Epithelial cell of proximal tubule (primary cell): ENCODE results near the gene KCNMA1. TPM values are rescaled to one million over a fixed set of nuclear protein-coding genes. Genes with fewer than 3 reads are reported as not detected.

Source experiments
- DNase-seq: peaks from one replicate; pipeline ENCODE4 v3.0.0-alpha.2; 2011; ENCODE audit warnings: low read depth
- H3K4me3 ChIP-seq: 2 replicates; pipeline ENCODE4 v1.5.1; 2011; ENCODE audit warnings: low read depth, mild to moderate bottlenecking, low read length
- total RNA-seq: library from RNA; depleted of rRNA; stranded (reverse); fragments of >200 nt; gene quantifications from 2 replicates; pipeline ENCODE4 v1.2.3, GENCODE V29; 2015
- TF ChIP-seq, protein P1 (sequence below): conservative IDR thresholded peaks from 2 replicates; pipeline ENCODE4 v1.5.1; 2012; ENCODE audit warnings: low read depth, mild to moderate bottlenecking, low read length

The KCNMA1 gene
- total RNA-seq, 1 donor from 2014 or later = 12.5 TPM

GRCh38 chr10:76892766-76893479 lies 744.7 kb downstream of the KCNMA1 start:
- DNase-seq = no peak
- no peak overlapping the region for H3K4me3 ChIP-seq
- TF ChIP-seq, protein P1, sequence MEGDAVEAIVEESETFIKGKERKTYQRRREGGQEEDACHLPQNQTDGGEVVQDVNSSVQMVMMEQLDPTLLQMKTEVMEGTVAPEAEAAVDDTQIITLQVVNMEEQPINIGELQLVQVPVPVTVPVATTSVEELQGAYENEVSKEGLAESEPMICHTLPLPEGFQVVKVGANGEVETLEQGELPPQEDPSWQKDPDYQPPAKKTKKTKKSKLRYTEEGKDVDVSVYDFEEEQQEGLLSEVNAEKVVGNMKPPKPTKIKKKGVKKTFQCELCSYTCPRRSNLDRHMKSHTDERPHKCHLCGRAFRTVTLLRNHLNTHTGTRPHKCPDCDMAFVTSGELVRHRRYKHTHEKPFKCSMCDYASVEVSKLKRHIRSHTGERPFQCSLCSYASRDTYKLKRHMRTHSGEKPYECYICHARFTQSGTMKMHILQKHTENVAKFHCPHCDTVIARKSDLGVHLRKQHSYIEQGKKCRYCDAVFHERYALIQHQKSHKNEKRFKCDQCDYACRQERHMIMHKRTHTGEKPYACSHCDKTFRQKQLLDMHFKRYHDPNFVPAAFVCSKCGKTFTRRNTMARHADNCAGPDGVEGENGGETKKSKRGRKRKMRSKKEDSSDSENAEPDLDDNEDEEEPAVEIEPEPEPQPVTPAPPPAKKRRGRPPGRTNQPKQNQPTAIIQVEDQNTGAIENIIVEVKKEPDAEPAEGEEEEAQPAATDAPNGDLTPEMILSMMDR = no peak

- TF ChIP-seq, protein P1 = no peak
These were observed 750.2 kb downstream of the KCNMA1 start for GRCh38 chr10:76887223-76888010.

GRCh38 chr10:76885816-76886215 lies 751.8 kb downstream of the KCNMA1 start:
- TF ChIP-seq, protein P1 = no peak
- no peak overlapping the region for H3K4me3 ChIP-seq
- no peak for DNase-seq

More at GRCh38 chr10:76887223-76888010, 750.2 kb downstream of the KCNMA1 start:
- H3K4me3 ChIP-seq = no peak overlapping the region
- no peak for DNase-seq

- DNase-seq = no peak
- no peak overlapping the region for H3K4me3 ChIP-seq
- TF ChIP-seq, protein P1 = no peak
These were observed 752.8 kb downstream of the KCNMA1 start for GRCh38 chr10:76884673-76885275.

GRCh38 chr10:76883596-76883995 lies 754.0 kb downstream of the KCNMA1 start:
- H3K4me3 ChIP-seq = no peak overlapping the region
- DNase-seq = no peak
- TF ChIP-seq, protein P1 = no peak

GRCh38 chr10:76882796-76883195 lies 754.8 kb downstream of the KCNMA1 start:
- DNase-seq = no peak
- TF ChIP-seq, protein P1 = no peak
- H3K4me3 ChIP-seq = no peak overlapping the region
